ENCODE measurements around the gene CEP104. TPM values are rescaled to one million over a fixed set of nuclear protein-coding genes. Genes with fewer than 3 reads are reported as not detected.

Gene CEP104
- total RNA-seq (28.9 and 31.6 TPM in 2 replicates), polyA plus RNA-seq (25.4 and 31.8 TPM in 2 replicates), polyA minus RNA-seq (ENCODE audit: low replicate concordance) (25.6 and 66.1 TPM in 2 replicates)
- polyA plus RNA-seq (2012) = 22.3 and 24.0 TPM in 2 replicates

DNA sequence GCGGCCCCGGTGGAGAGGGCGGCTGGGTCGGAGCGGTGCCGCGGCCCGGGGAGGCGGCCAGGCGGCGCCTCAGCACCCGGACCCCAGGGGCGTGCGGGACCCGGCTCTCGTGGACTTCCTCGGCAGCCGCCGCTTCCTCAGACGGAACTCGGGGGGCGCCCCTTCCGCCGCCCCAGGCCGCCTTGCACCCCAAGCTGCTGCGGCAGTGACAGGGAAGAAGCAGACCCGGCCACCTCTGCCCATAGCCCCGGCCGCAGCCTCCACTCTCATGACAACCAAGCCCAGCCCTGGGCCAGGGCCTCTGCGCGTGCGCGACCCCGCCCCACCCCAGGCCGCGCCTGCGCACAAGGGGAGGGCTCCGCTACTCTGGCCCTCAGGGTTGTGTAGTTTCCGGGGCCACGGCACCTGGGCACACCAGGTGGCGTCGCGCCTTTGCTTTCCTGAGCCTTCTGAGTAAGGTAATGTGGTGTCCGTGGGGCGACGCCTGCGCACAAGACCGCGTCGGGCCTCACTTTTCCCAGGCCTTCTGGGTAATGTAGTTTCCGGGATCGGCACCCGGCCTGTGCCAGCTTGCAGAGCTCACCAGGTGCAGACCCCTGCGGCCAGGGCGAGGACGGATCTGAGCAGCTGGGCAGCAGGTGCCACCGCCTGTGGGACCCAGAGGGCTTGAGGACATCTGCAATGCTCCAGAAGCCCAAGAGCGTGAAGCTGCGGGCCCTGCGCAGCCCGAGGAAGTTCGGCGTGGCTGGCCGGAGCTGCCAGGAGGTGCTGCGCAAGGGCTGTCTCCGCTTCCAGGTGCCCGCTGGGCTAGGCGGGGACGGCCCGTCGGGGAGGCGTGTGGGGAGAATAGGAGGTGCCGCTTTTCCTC, at the start of gene CEP104, which contains the start of gene DFFB:
CEP104 (minus strand) TSS at position 289 of the 868 bp plus-strand sequence. CDS start 4,804 bp downstream, outside the sequence.
DFFB (plus strand) TSS at position 554 of the 868 bp plus-strand sequence; CDS start at position 682, 128 bp downstream.
- Histone ChIP-seq H3K9me3 (ENCODE audit: control insufficient read depth, insufficient read depth, low read depth, low read length) (no peaks in the 10 kb centered on the region), H3K9ac (ENCODE audit: insufficient read depth, low read length) (peak within 1 kb of the TSS; percentile 79), H3K4me2 (ENCODE audit: extremely low read depth, insufficient read depth, low read length) (peak within 1 kb of the TSS; percentile 81), H3K36me3 (ENCODE audit: control insufficient read depth, insufficient read depth, low read length) (no peaks in the 10 kb centered on the region), H3K4me3 (replicated peaks in 1 of 4; ENCODE audit: control extremely low read depth in 1 of 4, insufficient read depth in 1 of 4, low read depth in 3 of 4, low read length in 4 of 4) (peak within 1 kb of the TSS; percentile 73 to 96 (median 82)), H3K79me2 (ENCODE audit: control insufficient read depth, insufficient read depth, low read length) (peaks cover 14% of the 10 kb centered on the region), H3K27me3 (ENCODE audit: control insufficient read depth, insufficient read depth, low read length) (no peaks in the 10 kb centered on the region), H3K4me1 (ENCODE audit: control insufficient read depth, extremely low read depth, insufficient read depth, low read length) (no peaks in the 10 kb centered on the region), H3K27ac (ENCODE audit: insufficient read depth, low read length) (peak within 1 kb of the TSS; percentile 64), H4K20me1 (ENCODE audit: control insufficient read depth, extremely low read depth, insufficient read depth, low read length) (no peaks in the 10 kb centered on the region), H2AFZ (ENCODE audit: low read length) (peak within 1 kb of the TSS; percentile 94)
- peak; percentile 78 to 81 for DNase-seq (ENCODE audit: low read depth in 2 of 2)
- TF ChIP-seq, protein P1, sequence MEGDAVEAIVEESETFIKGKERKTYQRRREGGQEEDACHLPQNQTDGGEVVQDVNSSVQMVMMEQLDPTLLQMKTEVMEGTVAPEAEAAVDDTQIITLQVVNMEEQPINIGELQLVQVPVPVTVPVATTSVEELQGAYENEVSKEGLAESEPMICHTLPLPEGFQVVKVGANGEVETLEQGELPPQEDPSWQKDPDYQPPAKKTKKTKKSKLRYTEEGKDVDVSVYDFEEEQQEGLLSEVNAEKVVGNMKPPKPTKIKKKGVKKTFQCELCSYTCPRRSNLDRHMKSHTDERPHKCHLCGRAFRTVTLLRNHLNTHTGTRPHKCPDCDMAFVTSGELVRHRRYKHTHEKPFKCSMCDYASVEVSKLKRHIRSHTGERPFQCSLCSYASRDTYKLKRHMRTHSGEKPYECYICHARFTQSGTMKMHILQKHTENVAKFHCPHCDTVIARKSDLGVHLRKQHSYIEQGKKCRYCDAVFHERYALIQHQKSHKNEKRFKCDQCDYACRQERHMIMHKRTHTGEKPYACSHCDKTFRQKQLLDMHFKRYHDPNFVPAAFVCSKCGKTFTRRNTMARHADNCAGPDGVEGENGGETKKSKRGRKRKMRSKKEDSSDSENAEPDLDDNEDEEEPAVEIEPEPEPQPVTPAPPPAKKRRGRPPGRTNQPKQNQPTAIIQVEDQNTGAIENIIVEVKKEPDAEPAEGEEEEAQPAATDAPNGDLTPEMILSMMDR (conservative IDR thresholded peaks at IDR 0.05 in 1 of 2, IDR thresholded peaks at IDR 0.05 in 1 of 2; ENCODE audit: low read depth in 1 of 2, low read length in 2 of 2) = no peak
- TF ChIP-seq EZH2 (IDR thresholded peaks at IDR 0.05; ENCODE audit: low read length, missing control alignments) = no peak

DNA sequence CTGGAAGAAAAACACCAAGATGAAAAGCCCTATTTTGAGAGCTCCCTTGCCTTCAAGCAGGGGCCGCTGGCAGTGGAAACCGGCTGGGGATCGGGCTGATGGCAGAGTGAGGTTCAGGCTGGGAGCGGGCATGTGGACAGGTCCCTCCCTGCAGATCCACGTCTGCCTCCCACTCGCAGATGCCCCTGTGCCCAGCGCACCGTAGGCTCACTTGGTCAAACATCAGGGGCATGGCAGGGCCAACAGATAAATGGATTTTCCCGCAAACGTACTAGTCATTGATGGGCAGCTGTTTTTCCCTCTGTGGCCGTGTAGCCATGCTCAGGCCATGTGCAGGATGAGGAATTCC, 49.6 kb upstream of the CEP104 start:
- no peaks in the 10 kb centered on the region for H4K20me1 ChIP-seq (ENCODE audit: control insufficient read depth, extremely low read depth, insufficient read depth, low read length)
- H3K27ac ChIP-seq (ENCODE audit: insufficient read depth, low read length) = no peak overlapping the region
- H3K4me2 ChIP-seq (ENCODE audit: extremely low read depth, insufficient read depth, low read length) = no peak overlapping the region
- H3K4me1 ChIP-seq (ENCODE audit: control insufficient read depth, extremely low read depth, insufficient read depth, low read length) = no peaks in the 10 kb centered on the region
- H3K4me3 ChIP-seq (replicated peaks in 1 of 4; ENCODE audit: control extremely low read depth in 1 of 4, insufficient read depth in 1 of 4, low read depth in 3 of 4, low read length in 4 of 4) = no peak overlapping the region
- H3K9ac ChIP-seq (ENCODE audit: insufficient read depth, low read length) = no peak overlapping the region
- TF ChIP-seq, protein P1 (conservative IDR thresholded peaks at IDR 0.05 in 1 of 2, IDR thresholded peaks at IDR 0.05 in 1 of 2; ENCODE audit: low read depth in 1 of 2, low read length in 2 of 2) = no peak
- TF ChIP-seq EZH2 (IDR thresholded peaks at IDR 0.05; ENCODE audit: low read length, missing control alignments) = no peak
- H3K9me3 ChIP-seq (ENCODE audit: control insufficient read depth, insufficient read depth, low read depth, low read length) = no peaks in the 10 kb centered on the region
- DNase-seq (ENCODE audit: low read depth in 2 of 2) = no peak
- no peaks in the 10 kb centered on the region for H3K27me3 ChIP-seq (ENCODE audit: control insufficient read depth, insufficient read depth, low read length)
- no peaks in the 10 kb centered on the region for H3K79me2 ChIP-seq (ENCODE audit: control insufficient read depth, insufficient read depth, low read length)
- H3K36me3 ChIP-seq (ENCODE audit: control insufficient read depth, insufficient read depth, low read length) = no peaks in the 10 kb centered on the region
- no peak overlapping the region for H2AFZ ChIP-seq (ENCODE audit: low read length)

DNA sequence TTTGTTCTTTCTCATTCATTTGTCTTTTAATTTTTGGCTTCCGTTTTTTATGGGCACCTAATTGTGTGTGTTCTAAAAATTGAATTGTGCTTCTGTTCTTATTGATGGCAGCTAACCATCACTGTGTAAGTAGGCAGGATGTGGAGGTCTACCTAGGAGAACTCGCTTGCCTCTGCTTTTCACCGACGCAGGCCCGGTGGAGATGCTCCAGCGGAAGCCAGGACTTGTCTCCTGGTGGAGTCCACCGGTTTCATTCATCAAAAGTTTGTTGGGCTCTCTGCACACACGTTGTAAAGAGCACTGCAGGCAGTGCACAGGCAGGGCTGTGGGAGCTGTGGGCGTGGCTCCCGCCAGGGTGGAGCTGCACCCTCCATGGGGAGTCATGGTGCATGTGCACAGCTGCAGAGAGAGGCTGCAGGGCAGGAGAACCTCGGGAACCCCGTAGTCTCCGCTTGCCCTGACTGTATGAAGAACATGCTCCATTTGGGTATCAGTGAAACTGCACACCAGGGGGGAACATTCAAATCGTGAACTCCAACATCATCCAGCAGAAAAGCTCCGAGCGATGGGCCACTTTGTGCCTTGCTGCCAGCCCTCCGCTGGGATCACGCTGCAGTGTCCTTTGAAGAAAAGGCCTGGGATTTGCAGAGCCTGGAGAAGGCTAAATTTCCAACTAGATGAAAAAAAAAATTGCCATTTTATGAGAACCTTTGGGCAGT, 49.1 kb upstream of the CEP104 start:
- Histone ChIP-seq H3K9me3 (ENCODE audit: control insufficient read depth, insufficient read depth, low read depth, low read length) (no peaks in the 10 kb centered on the region), H3K27me3 (ENCODE audit: control insufficient read depth, insufficient read depth, low read length) (no peaks in the 10 kb centered on the region), H4K20me1 (ENCODE audit: control insufficient read depth, extremely low read depth, insufficient read depth, low read length) (no peaks in the 10 kb centered on the region), H2AFZ (ENCODE audit: low read length) (no peak overlapping the region), H3K4me3 (replicated peaks in 1 of 4; ENCODE audit: control extremely low read depth in 1 of 4, insufficient read depth in 1 of 4, low read depth in 3 of 4, low read length in 4 of 4) (no peak overlapping the region), H3K9ac (ENCODE audit: insufficient read depth, low read length) (no peak overlapping the region), H3K4me1 (ENCODE audit: control insufficient read depth, extremely low read depth, insufficient read depth, low read length) (no peaks in the 10 kb centered on the region), H3K79me2 (ENCODE audit: control insufficient read depth, insufficient read depth, low read length) (no peaks in the 10 kb centered on the region), H3K36me3 (ENCODE audit: control insufficient read depth, insufficient read depth, low read length) (no peaks in the 10 kb centered on the region), H3K4me2 (ENCODE audit: extremely low read depth, insufficient read depth, low read length) (no peak overlapping the region), H3K27ac (ENCODE audit: insufficient read depth, low read length) (no peak overlapping the region)
- no peak for TF ChIP-seq EZH2 (IDR thresholded peaks at IDR 0.05; ENCODE audit: low read length, missing control alignments)
- TF ChIP-seq, protein P1 (conservative IDR thresholded peaks at IDR 0.05 in 1 of 2, IDR thresholded peaks at IDR 0.05 in 1 of 2; ENCODE audit: low read depth in 1 of 2, low read length in 2 of 2) = no peak
- no peak for DNase-seq (ENCODE audit: low read depth in 2 of 2)

Data from fibroblast of lung (primary cell).